Kidney glomerular epithelial cell (primary cell): ENCODE results near the gene PTGFRN.

ENCODE experiments used
- DNase-seq: peaks from one replicate; lab custom pipeline; 2025; lab: John Stamatoyannopoulos, UW

Gene PTGFRN

DNA sequence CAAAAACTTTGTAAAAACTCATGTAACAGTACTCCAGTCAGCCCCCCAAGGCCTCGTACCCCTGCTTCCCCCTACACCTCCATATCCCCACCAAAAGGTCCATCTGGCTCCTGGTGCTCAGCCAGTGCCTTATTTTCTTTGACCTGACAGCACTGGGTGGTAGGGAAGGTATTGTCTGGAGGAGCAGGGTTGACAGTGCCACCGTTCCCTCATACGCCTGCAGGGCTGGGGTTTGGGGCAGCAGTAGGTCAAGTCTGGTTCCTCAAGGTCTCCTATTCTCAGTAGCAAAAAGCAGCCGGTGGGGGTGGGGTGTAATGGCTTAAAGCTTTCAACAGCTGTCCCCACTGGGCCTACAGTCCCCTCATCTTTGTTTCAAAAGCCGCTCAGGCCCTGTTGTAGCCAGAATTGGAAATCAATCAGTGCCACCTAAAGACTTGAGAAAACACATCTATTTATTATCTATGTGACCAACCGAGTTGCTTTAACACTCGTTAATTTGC is 125.1 kb downstream of the PTGFRN start:
- DNase-seq = no peak

DNA sequence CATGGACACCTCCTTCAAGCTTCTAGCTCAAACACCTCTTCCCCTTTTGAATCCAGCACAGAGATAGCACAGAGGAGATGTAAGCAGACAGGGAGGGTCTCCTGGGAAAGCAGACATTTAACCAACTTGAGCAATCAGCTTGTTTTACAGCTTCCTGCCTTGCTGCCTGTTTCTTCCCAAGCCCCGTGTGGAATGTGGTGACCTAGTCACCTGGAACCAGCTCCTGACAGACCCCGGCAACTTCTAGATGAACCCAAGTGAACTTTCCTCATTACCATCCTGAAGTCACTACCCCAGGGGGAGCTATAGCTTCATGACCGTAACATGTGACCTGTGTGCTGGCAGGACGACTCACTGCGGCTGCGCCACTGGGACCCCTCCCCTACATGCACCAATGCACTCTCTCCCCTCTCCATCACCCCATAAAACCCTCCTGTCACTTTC is 126.3 kb downstream of the PTGFRN start:
- peak; percentile 15 for DNase-seq

DNA sequence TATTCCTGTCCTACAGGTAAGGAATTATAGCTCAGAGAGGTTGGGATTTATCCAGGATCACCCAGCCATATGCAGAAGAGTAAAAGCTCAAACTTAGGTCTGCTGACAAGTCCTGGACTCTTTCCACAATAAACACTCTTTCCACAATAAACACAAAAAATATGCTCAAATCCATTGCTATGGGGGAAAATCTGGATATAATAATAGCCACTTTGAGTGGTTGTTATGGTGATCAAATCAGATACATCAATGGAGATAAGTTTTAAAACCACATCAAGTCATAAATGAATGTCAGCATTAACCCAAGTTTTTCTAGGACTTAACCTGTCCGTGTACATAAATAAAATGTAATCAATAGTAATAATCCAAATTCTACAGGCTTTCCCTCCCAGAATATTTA is 128.1 kb downstream of the PTGFRN start:
- no peak for DNase-seq

DNA sequence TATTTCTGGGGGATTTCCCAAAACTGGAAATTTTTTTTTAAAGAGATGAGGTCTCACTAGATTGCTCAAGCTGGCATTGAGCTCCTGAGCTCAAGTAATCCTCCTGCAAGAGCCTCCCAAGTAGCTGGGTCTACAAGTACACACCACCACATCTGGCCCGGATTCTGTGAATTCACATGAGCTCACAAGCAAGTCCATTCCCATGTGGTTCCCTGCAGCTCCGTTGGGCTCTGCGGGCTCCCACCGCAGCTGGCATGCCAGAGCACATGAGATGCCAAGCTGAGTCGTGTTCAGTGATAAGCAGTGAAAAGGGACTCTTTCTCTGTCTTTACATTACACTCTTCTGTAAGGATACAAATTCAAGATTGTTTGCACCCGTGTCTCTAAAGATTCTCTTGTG is 128.5 kb downstream of the PTGFRN start:
- DNase-seq = no peak
